Mesendoderm (in vitro differentiated cells): ENCODE results near the gene PRRC2B.

Experiments
- DNase-seq: peaks from one replicate; pipeline ENCODE4 v3.0.0; 2013
- H2AK5ac ChIP-seq: 2 replicates; pipeline ENCODE4 v1.6.1; 2013; ENCODE audit warnings: low read length, inconsistent platforms
- H2BK120ac ChIP-seq: 2 replicates; pipeline ENCODE4 v1.6.1; 2013; ENCODE audit warnings: low read depth, mild to moderate bottlenecking, low read length, moderate library complexity, mixed read lengths
- H2BK15ac ChIP-seq: replicated peaks from 2 replicates; pipeline ENCODE4 v1.6.1; 2013; ENCODE audit warnings: low read depth, mild to moderate bottlenecking, moderate library complexity
- H2BK5ac ChIP-seq: 2 replicates; pipeline ENCODE4 v1.6.1; 2013; ENCODE audit warnings: low read length, inconsistent platforms
- H3K18ac ChIP-seq: 2 replicates; pipeline ENCODE4 v1.6.1; 2013; ENCODE audit warnings: mild to moderate bottlenecking, low read length, mixed read lengths
- H3K23ac ChIP-seq: one replicate; pipeline ENCODE4 v1.6.1; 2013; ENCODE audit warnings: low read length
- H3K27ac ChIP-seq: 2 replicates; pipeline ENCODE4 v1.5.1; 2013; ENCODE audit warnings: low read depth, mild to moderate bottlenecking, inconsistent platforms, low read length, moderate library complexity
- H3K27me3 ChIP-seq: 2 replicates; pipeline ENCODE4 v1.6.1; 2013; ENCODE audit warnings: low read length, control low read depth, mild to moderate bottlenecking, inconsistent platforms; ENCODE audit not compliant: insufficient read depth, poor library complexity
- H3K36me3 ChIP-seq: 2 replicates; pipeline ENCODE4 v1.6.1; 2013; ENCODE audit warnings: low read length, inconsistent platforms; ENCODE audit not compliant: control insufficient read depth, insufficient read depth
- H3K4ac ChIP-seq: one replicate; pipeline ENCODE4 v1.6.1; 2013; ENCODE audit warnings: low read depth, mild to moderate bottlenecking, low read length, moderate library complexity
- H3K4me1 ChIP-seq: 2 replicates; pipeline ENCODE4 v1.6.1; 2013; ENCODE audit warnings: low read depth, low read length, inconsistent platforms; ENCODE audit not compliant: control insufficient read depth
- H3K4me2 ChIP-seq: 2 replicates; pipeline ENCODE4 v1.6.1; 2013; ENCODE audit warnings: low read length
- H3K4me3 ChIP-seq: 2 replicates; pipeline ENCODE4 v1.5.1; 2013; ENCODE audit warnings: mild to moderate bottlenecking, low read length
- H3K56ac ChIP-seq: one replicate; pipeline ENCODE4 v1.6.1; 2013; ENCODE audit warnings: low read length
- H3K79me1 ChIP-seq: 2 replicates; pipeline ENCODE4 v1.6.1; 2013; ENCODE audit warnings: low read length, inconsistent platforms
- H3K79me2 ChIP-seq: 2 replicates; pipeline ENCODE4 v1.6.1; 2013; ENCODE audit warnings: mild to moderate bottlenecking, low read length; ENCODE audit not compliant: control insufficient read depth, insufficient read depth
- H3K9ac ChIP-seq: 2 replicates; pipeline ENCODE4 v1.6.1; 2013; ENCODE audit warnings: low read length, inconsistent platforms
- H4K5ac ChIP-seq: one replicate; pipeline ENCODE4 v1.6.1; 2013; ENCODE audit warnings: low read length
- H4K8ac ChIP-seq: one replicate; pipeline ENCODE4 v1.6.1; 2013; ENCODE audit warnings: low read depth, mild to moderate bottlenecking, control low read depth, low read length, moderate library complexity
- WGBS: extraction: QIAGEN DNeasy Blood & Tissue Kit; methylation state at CpG from one replicate; pipeline ENCODE4 v1.1.7; 2013; ENCODE audit warnings: low lambda C conversion rate, missing lambda C conversion rate; ENCODE audit not compliant: insufficient coverage; ENCODE audit errors: extremely low coverage; 5-methylcytosine and 5-hydroxymethylcytosine counted together

PRRC2B gene

GRCh38 chr9:131405858-131406537 is 12.1 kb downstream of the PRRC2B start:
- no peak for DNase-seq
- Histone ChIP-seq H3K4me3 (no peak overlapping the region), H2AK5ac (no peak overlapping the region), H3K36me3 (no peaks in the 10 kb centered on the region), H3K27ac (peak overlapping the region; percentile 10), H2BK120ac (no peak overlapping the region), H4K8ac (no peak overlapping the region), H3K79me1 (no peaks in the 10 kb centered on the region), H2BK5ac (no peak overlapping the region), H3K56ac (peak overlapping the region; percentile 20), H3K18ac (peak overlapping the region; percentile 23), H4K5ac (no peak overlapping the region), H3K23ac (peak overlapping the region; percentile 39), H3K4me1 (peaks cover 38% of the 10 kb centered on the region), H3K4me2 (peak overlapping the region; percentile 5), H2BK15ac (no peak overlapping the region), H3K27me3 (no peaks in the 10 kb centered on the region), H3K79me2 (peaks cover 98% of the 10 kb centered on the region), H3K4ac (peak overlapping the region; percentile 26), H3K9ac (no peak overlapping the region)
- WGBS, result no CpG with 5 or more reads among the region's 9 CpGs

DNA sequence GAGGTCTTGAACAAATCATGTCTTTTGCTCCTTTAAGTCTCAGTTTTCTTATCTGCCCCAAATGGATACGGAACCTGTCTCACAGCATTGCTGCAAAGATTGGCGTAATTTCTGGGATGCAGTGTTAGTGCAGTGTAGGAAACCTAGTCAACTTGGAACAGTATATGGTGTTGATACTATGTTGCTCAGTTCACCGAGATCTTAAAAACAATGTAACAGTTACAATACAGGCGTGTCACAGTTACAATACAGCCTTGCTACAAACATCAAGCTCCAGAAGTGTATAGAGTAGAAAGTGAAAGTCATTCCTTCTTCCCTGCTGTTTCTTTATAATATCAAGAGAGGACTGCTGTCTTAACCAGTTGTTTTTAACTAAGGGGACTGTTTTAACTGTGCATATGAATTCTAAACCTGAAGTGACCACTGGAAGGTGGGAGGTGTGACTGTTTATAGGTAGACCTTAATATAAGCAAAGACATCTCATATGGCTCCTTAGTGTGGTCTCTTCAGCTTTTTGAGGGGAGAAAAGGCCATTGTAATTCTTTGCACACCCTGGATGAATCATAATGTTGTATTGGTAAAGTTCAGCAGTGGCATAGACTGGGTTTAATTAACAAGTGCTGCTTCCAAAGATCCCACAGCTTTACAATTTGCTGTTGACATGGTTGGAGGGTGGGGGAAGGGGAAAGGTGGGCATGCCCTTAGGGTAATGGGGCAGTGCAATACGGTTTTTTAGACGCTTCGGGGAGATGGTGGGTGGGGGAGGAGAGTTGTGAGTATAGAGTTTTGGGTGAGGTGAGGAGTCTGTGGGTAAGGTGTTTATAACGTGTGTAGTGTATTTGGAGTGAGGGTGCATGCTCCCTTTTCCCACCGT is 12.9 kb downstream of the PRRC2B start:
- H3K4me1 ChIP-seq, result peaks cover 38% of the 10 kb centered on the region
- H3K4me2 ChIP-seq, result peak overlapping the region; percentile 18
- peak overlapping the region; percentile 25 for H3K23ac ChIP-seq
- H3K4me3 ChIP-seq, result no peak overlapping the region
- no peak overlapping the region for H2BK5ac ChIP-seq
- H3K9ac ChIP-seq, result peak overlapping the region; percentile 44
- peak overlapping the region; percentile 68 for H3K18ac ChIP-seq
- no peaks in the 10 kb centered on the region for H3K79me1 ChIP-seq
- H2BK120ac ChIP-seq, result no peak overlapping the region
- 100% methylated on average over 3 of the region's 9 CpGs for WGBS
- no peak overlapping the region for H2AK5ac ChIP-seq
- H3K27me3 ChIP-seq, result no peaks in the 10 kb centered on the region
- H3K56ac ChIP-seq, result peak overlapping the region; percentile 59
- H4K8ac ChIP-seq, result no peak overlapping the region
- peaks cover 96% of the 10 kb centered on the region for H3K79me2 ChIP-seq
- DNase-seq, result no peak
- no peaks in the 10 kb centered on the region for H3K36me3 ChIP-seq
- no peak overlapping the region for H2BK15ac ChIP-seq
- H4K5ac ChIP-seq, result no peak overlapping the region
- H3K4ac ChIP-seq, result no peak overlapping the region
- peak overlapping the region; percentile 83 for H3K27ac ChIP-seq

DNA sequence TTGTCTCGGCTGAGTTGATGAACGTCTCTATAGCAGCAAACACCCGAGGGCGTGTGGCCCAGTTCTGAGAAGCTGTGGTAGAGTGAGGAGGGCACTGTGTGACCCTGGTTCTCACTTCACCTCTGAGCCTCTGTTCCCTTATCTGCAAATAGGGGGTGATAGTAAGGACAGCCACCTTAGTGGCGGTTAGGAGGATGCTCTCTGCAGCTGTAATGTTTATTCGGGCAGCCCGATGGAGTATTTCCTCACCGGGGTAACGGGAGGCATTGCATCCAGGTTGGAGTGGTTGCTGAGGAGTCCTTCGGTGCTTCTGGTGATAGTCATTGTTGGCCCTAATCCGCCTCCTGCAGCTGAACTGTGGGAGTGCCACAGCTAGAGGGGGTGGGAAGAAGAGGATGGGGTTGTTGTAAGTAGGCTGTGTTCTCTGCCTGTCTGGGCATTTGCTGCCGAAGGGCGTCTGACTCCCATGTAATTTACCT is 13.9 kb downstream of the PRRC2B start:
- peak overlapping the region; percentile 59 for H3K56ac ChIP-seq
- no peaks in the 10 kb centered on the region for H3K27me3 ChIP-seq
- H2BK5ac ChIP-seq, result no peak overlapping the region
- no CpG with 5 or more reads among the region's 13 CpGs for WGBS
- peaks cover 96% of the 10 kb centered on the region for H3K79me2 ChIP-seq
- no peak overlapping the region for H4K8ac ChIP-seq
- H4K5ac ChIP-seq, result no peak overlapping the region
- peak; percentile 97 for DNase-seq
- H2AK5ac ChIP-seq, result no peak overlapping the region
- peak overlapping the region; percentile 83 for H3K27ac ChIP-seq
- H3K4me2 ChIP-seq, result peak overlapping the region; percentile 18
- peak overlapping the region; percentile 68 for H3K18ac ChIP-seq
- H3K4me1 ChIP-seq, result peaks cover 38% of the 10 kb centered on the region
- H3K79me1 ChIP-seq, result no peaks in the 10 kb centered on the region
- no peak overlapping the region for H3K4ac ChIP-seq
- H2BK120ac ChIP-seq, result no peak overlapping the region
- no peak overlapping the region for H3K4me3 ChIP-seq
- H3K36me3 ChIP-seq, result no peaks in the 10 kb centered on the region
- H3K23ac ChIP-seq, result no peak overlapping the region
- peak overlapping the region; percentile 44 for H3K9ac ChIP-seq
- no peak overlapping the region for H2BK15ac ChIP-seq

DNA sequence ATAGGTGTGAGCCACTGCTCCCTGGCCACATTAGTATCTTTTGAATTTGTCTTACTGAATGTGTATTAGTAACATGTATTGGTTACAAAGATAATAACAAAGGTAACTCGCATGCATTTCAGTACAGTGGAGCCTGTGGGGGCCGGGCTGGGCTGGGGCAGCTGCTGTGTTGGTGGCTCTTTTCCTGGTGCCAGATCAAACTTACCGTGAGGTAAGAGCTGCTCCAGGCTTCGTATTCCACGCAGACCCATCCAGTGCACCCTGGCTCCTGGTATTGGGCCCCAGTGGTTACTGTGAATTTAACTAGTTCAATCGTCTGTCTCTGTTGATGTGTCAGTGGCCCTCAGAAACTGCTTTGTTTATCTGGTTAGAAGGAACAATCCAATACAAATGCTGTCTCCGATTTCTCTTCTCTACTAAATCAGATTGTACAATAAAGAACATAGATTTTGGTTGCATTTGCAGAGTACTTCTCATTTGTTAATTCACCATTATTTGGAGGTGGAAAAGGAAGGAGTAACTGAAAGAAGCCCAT is 15.6 kb downstream of the PRRC2B start:
- Histone ChIP-seq H3K79me1 (no peaks in the 10 kb centered on the region), H3K4me1 (peaks cover 38% of the 10 kb centered on the region)

GRCh38 chr9:131410044-131410491 is 16.2 kb downstream of the PRRC2B start:
- Histone ChIP-seq H3K56ac (no peak overlapping the region), H3K4me2 (no peak overlapping the region), H3K79me2 (peaks cover 94% of the 10 kb centered on the region), H4K5ac (no peak overlapping the region), H3K18ac (no peak overlapping the region), H3K4me1 (peaks cover 33% of the 10 kb centered on the region), H2BK120ac (no peak overlapping the region), H3K79me1 (no peaks in the 10 kb centered on the region), H2AK5ac (no peak overlapping the region), H3K36me3 (no peaks in the 10 kb centered on the region), H3K4ac (no peak overlapping the region), H3K9ac (no peak overlapping the region), H3K27me3 (no peaks in the 10 kb centered on the region), H3K4me3 (no peak overlapping the region), H2BK5ac (no peak overlapping the region), H2BK15ac (no peak overlapping the region), H3K23ac (no peak overlapping the region), H4K8ac (no peak overlapping the region), H3K27ac (no peak overlapping the region)
- WGBS, result no CpG with 5 or more reads among the region's 7 CpGs
- no peak for DNase-seq

More for the DNA sequence above, 15.6 kb downstream of the PRRC2B start:
- H2AK5ac ChIP-seq, result no peak overlapping the region
- no peak overlapping the region for H3K4me3 ChIP-seq
- H3K36me3 ChIP-seq, result no peaks in the 10 kb centered on the region
- H3K23ac ChIP-seq, result no peak overlapping the region
- no peak overlapping the region for H2BK120ac ChIP-seq
- peak overlapping the region; percentile 25 for H3K9ac ChIP-seq
- H3K79me2 ChIP-seq, result peaks cover 94% of the 10 kb centered on the region
- no peak overlapping the region for H2BK5ac ChIP-seq
- no CpG with 5 or more reads among the region's 7 CpGs for WGBS
- H4K5ac ChIP-seq, result no peak overlapping the region
- no peak overlapping the region for H4K8ac ChIP-seq
- H3K18ac ChIP-seq, result no peak overlapping the region
- no peak overlapping the region for H3K4ac ChIP-seq
- DNase-seq, result no peak
- peak overlapping the region; percentile 31 for H3K27ac ChIP-seq
- no peak overlapping the region for H2BK15ac ChIP-seq
- no peak overlapping the region for H3K56ac ChIP-seq
- no peaks in the 10 kb centered on the region for H3K27me3 ChIP-seq
- H3K4me2 ChIP-seq, result no peak overlapping the region
